Colonic mucosa (tissue), 2 donors: ENCODE results near the gene PCBP1. TPM values are rescaled to one million over a fixed set of nuclear protein-coding genes. Genes with fewer than 3 reads are reported as not detected.

ENCODE experiments used
- total RNA-seq, 2 donors: library from RNA; stranded (reverse); fragmentation: NEBNext Ultra II Directional in 1 of 2; extraction: Animal tissue kit (Norgen Biotek cat#: 25700) in 1 of 2; gene quantifications; one replicate each; pipeline ENCODE4 v1.2.1, GENCODE V29; 2021
- donor health status: DM: no; HTN: no; CAD: no.
- donor health status: DM: no; HTN: no; CAD: no.

The PCBP1 gene
- total RNA-seq, 2 donors from 2014 or later = 348 to 401 TPM

Other genes with a start within 250 kb of the PCBP1 start
- 10 to 100 TPM; 30.8 to 34.8 TPM for gene SNRNP27, start 193.5 kb upstream of the PCBP1 start, total RNA-seq
- gene MXD1, start 172.4 kb upstream of the PCBP1 start, total RNA-seq = 100 to 1,000 TPM in 1 of 2 donors, 10 to 100 TPM in 1; 57.8 to 200 TPM
- under 1 TPM; 0.40 to 0.82 TPM for gene ASPRV1, start 125.8 kb upstream of the PCBP1 start, total RNA-seq
- gene C2orf42, start 103.5 kb downstream of the PCBP1 start, total RNA-seq = 10 to 100 TPM in 1 of 2 donors, 1 to 10 TPM in 1; 7.1 to 11.4 TPM
- 10 to 100 TPM; 86.8 to 89.2 TPM for gene TIA1, start 161.2 kb downstream of the PCBP1 start, total RNA-seq
- gene PCYOX1, start 170.7 kb downstream of the PCBP1 start, total RNA-seq = 10 to 100 TPM; 39.4 to 62.7 TPM
- 100 to 1,000 TPM; 123 to 231 TPM for gene SNRPG, start 206.3 kb downstream of the PCBP1 start, total RNA-seq
- 10 to 100 TPM; 44.0 to 48.4 TPM for gene FAM136A, start 214.6 kb downstream of the PCBP1 start, total RNA-seq